GM18873 (cell line): ENCODE measurements around the gene BDH1.

Source experiments
- ATAC-seq: cut with Tn5 transposase; IDR thresholded peaks from one replicate; pipeline ENCODE4 v1.9.1; 2021; ENCODE audit warnings: mild to moderate bottlenecking, moderate library complexity, moderate number of reproducible peaks; ENCODE audit not compliant: unreplicated experiment, low FRiP score

Gene BDH1

DNA sequence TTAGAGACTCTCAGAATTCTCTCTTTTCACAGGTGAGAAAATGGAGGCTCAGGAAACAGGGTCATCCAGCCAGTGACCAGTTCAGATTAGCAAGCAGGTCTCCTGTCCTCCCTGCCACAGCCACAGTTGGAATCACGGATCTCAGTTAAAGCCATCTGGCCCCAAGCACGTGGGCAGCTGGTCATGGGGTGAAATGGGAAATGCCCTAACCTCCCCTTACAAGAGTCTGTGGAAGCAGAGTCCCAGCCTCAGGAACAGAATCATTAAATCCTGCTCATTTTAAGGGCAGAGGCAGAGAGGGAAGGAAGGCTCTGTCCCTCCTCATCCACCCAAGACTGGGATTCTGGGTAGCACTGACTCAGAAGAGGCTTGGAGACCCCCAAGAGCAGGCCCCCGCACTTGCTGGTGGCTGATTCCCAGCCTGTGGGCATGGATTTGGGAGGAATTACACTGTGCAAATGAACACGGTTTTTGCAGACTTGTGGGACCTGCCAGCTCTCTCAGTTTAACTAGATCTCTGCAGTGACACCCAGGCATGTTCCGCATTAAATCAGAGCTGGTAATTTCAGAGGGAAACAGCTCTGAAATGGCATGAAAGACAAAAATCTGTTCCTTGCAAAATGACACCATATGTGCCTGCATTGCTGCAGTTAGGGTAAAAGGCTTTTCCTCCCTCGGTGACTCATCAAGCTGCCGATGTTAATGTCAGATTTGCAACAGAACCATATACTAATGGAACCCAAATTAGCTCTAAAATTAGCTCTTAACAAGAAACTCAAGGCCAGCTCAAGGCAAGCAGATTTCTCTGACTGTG is 89.0 kb downstream of the BDH1 start:
- no peak for ATAC-seq

- no peak for ATAC-seq
Measured at GRCh38 chr3:197465996-197466549, 89.7 kb downstream of the BDH1 start.

GRCh38 chr3:197465197-197465995 is 90.4 kb downstream of the BDH1 start:
- no peak for ATAC-seq

GRCh38 chr3:197464794-197465193 is 91.0 kb downstream of the BDH1 start:
- no peak for ATAC-seq

DNA sequence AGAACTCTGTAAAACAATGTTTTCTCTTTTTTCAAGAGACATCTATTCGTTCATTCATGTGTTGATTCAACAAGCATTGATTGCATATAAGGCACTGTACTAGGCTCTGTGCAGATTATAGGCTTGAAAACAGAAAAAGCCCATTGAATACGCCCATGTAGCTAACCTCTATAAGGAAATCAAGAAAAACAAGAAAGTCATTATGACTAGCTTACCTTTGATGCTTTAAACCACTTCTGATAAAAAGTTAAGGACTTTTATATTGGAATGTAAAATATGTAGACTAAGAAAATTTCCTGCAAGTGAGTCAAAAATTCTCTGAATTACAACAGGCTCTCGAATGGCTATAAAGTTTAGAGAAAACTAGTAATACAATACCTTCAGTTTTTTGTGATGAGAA is 92.5 kb downstream of the BDH1 start:
- ATAC-seq, result no peak

- ATAC-seq, result no peak
Measured at GRCh38 chr3:197462808-197463207, 93.0 kb downstream of the BDH1 start.

- no peak for ATAC-seq
Measured at GRCh38 chr3:197460639-197461038, 95.1 kb downstream of the BDH1 start.

- no peak for ATAC-seq
Measured at GRCh38 chr3:197460002-197460401, 95.8 kb downstream of the BDH1 start.
